Panc1 (cell line): Measurements from ENCODE around the gene LIMCH1. TPM values are rescaled to one million over a fixed set of nuclear protein-coding genes. Genes with fewer than 3 reads are reported as not detected.

ENCODE experiments used
- ATAC-seq: fragments of 200-7000 bp; cut with Tn5 transposase; 2 replicates; pipeline ENCODE4 v1.9.1; 2020; ENCODE audit warnings: mild to moderate bottlenecking, moderate library complexity
- BruUV-seq: library from RNA; stranded (reverse); fragments of 400-500 nt; replicated peaks from 2 replicates; lab custom pipeline; 2021; lab: Mats Ljungman, UMichigan
- CTCF ChIA-PET: fragments of 300-600 bp; sonication (Branson Sonifier 250); formaldehyde crosslinking; loops from one replicate; lab custom pipeline; 2022; ENCODE audit warnings: antibody characterized with exemption; lab: Charles Lee
- POLR2A ChIA-PET: fragments of 300-600 bp; sonication (Branson Sonifier 250); formaldehyde crosslinking; loops from one replicate; lab custom pipeline; 2022; ENCODE audit warnings: antibody characterized with exemption; lab: Charles Lee
- DNase-seq: peaks from one replicate; pipeline ENCODE4 v3.0.0-alpha.2; 2010; ENCODE audit warnings: low read depth, low spot score
- H3K27ac ChIP-seq: 2 replicates; pipeline ENCODE4 v1.5.1; 2011; ENCODE audit warnings: mild to moderate bottlenecking, low read length, inconsistent platforms
- H3K27me3 ChIP-seq: fragments of 200-500 bp; sonication (Bioruptor generic); 2 replicates; pipeline ENCODE4 v1.6.0; 2014; ENCODE audit warnings: low read length, inconsistent platforms; ENCODE audit not compliant: control insufficient read depth, insufficient read depth
- H3K36me3 ChIP-seq: fragments of 200-500 bp; sonication (Bioruptor generic); 2 replicates; pipeline ENCODE4 v1.5.1; 2014; ENCODE audit warnings: inconsistent platforms, mild to moderate bottlenecking, low read length, moderate library complexity; ENCODE audit not compliant: control insufficient read depth, insufficient read depth
- H3K4me1 ChIP-seq: 2 replicates; pipeline ENCODE4 v1.5.1; 2011; ENCODE audit warnings: inconsistent platforms, mild to moderate bottlenecking, low read length, moderate library complexity; ENCODE audit not compliant: control insufficient read depth, insufficient read depth
- H3K4me3 ChIP-seq, 2 experiments: 2 replicates each; pipeline ENCODE4 v1.5.1; 2011 to 2012; ENCODE audit warnings: low read depth in 2 of 2, low read length in 2 of 2, mild to moderate bottlenecking in 2 of 2, inconsistent platforms in 1 of 2, moderate library complexity in 1 of 2
- H3K9me3 ChIP-seq: fragments of 200-500 bp; sonication (Bioruptor generic); 2 replicates; pipeline ENCODE4 v1.5.1; 2014; ENCODE audit warnings: low read depth, mild to moderate bottlenecking, inconsistent platforms, low read length, moderate library complexity; ENCODE audit not compliant: control insufficient read depth, insufficient read depth
- CTCF ChIP-seq: fragments of 450-650 bp; IDR thresholded peaks from 2 replicates; pipeline ENCODE4 v1.5.1; 2017; ENCODE audit warnings: mild to moderate bottlenecking
- POLR2AphosphoS5 ChIP-seq: IDR thresholded peaks from 2 replicates; pipeline ENCODE4 v1.6.1; 2012; ENCODE audit warnings: mild to moderate bottlenecking, low read depth, low read length, moderate library complexity
- SIN3A ChIP-seq: IDR thresholded peaks from 2 replicates; pipeline ENCODE4 v1.6.1; 2012; ENCODE audit warnings: low read depth, mild to moderate bottlenecking, low read length, moderate library complexity, borderline replicate concordance; ENCODE audit not compliant: insufficient read depth
- TCF7L2 ChIP-seq: IDR thresholded peaks from 2 replicates; pipeline ENCODE4 v1.6.1; 2011; ENCODE audit warnings: mild to moderate bottlenecking, low read depth, low read length, inconsistent platforms
- in situ Hi-C: cut with HindIII; loops from 2 replicates; pipeline ENCODE4 v1.10.0; 2016; ENCODE audit warnings: low sequenced_read_pairs, low pct_unique_long_range_greater_than_20kb
- intact Hi-C: fragments of 100-400 bp; cut with micrococcal nuclease; formaldehyde crosslinking; loops from one replicate; pipeline ENCODE4 v1.10.0; 2022; ENCODE audit not compliant: unreplicated experiment
- total RNA-seq: library from RNA; stranded (reverse); gene quantifications from one replicate; pipeline ENCODE4 v1.2.1, GENCODE V29; 2021; ENCODE audit not compliant: unreplicated experiment
- TF ChIP-seq, protein P1 (sequence below), 2 experiments: IDR thresholded peaks; 2 replicates each; pipeline ENCODE4 v1.6.1; 2011 to 2012; ENCODE audit warnings: low read depth in 2 of 2, control low read depth in 1 of 2, low read length in 1 of 2, mild to moderate bottlenecking in 1 of 2, moderate library complexity in 1 of 2; ENCODE audit not compliant: insufficient read depth in 1 of 2

The LIMCH1 gene
- total RNA-seq, 1 experiment from 2014 or later = 3.3 TPM

DNA sequence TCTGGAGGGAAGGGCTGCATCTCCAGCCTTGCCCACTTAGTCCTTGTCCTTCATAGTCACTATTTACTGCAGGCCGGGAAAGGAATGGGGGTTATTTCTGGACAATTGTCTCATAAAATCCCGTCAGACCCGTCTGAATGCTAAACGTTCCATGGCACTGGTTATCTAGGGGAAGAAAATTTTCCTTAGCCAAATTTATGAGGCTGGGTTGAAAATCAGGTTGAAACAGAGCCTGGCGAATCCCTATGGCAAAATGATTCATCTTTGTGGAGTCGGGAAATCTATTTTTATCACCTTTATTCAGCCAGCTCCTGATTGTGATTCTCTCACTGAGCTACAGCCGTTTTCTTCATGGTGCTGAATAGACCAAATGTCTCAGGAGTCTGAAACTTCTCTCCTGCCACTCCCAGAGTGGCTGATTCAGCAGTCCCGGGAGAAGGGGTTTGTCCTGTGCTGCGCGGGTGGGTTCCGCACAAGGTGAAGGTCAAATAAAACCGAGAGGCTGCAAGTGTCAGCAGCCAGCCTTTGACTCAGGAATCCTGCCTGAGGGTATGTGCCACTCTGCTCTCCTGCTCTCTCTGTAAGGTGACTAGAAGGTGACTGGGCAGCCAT lies 1.0 kb downstream of the LIMCH1 start:
- BruUV-seq = no TSS peak
- intact Hi-C loops = no loop called here
- no peaks in the 10 kb centered on the region for H3K4me1 ChIP-seq
- ChIA-PET CTCF (no interaction called here), POLR2A (no interaction called here)
- H3K27me3 ChIP-seq = no peaks in the 10 kb centered on the region; the same call in 1 of the 2 replicates
- DNase-seq (no peak), ATAC-seq (no peak)
- H3K4me3 ChIP-seq = no peak overlapping the region
- no peak for TF ChIP-seq SIN3A
- TF ChIP-seq, protein P1, sequence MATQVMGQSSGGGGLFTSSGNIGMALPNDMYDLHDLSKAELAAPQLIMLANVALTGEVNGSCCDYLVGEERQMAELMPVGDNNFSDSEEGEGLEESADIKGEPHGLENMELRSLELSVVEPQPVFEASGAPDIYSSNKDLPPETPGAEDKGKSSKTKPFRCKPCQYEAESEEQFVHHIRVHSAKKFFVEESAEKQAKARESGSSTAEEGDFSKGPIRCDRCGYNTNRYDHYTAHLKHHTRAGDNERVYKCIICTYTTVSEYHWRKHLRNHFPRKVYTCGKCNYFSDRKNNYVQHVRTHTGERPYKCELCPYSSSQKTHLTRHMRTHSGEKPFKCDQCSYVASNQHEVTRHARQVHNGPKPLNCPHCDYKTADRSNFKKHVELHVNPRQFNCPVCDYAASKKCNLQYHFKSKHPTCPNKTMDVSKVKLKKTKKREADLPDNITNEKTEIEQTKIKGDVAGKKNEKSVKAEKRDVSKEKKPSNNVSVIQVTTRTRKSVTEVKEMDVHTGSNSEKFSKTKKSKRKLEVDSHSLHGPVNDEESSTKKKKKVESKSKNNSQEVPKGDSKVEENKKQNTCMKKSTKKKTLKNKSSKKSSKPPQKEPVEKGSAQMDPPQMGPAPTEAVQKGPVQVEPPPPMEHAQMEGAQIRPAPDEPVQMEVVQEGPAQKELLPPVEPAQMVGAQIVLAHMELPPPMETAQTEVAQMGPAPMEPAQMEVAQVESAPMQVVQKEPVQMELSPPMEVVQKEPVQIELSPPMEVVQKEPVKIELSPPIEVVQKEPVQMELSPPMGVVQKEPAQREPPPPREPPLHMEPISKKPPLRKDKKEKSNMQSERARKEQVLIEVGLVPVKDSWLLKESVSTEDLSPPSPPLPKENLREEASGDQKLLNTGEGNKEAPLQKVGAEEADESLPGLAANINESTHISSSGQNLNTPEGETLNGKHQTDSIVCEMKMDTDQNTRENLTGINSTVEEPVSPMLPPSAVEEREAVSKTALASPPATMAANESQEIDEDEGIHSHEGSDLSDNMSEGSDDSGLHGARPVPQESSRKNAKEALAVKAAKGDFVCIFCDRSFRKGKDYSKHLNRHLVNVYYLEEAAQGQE (IDR thresholded peaks at IDR 0.05; ENCODE audit: insufficient read depth in 1 of 2, low read depth in 2 of 2, low read length in 1 of 2) = no peak
- no peak for TF ChIP-seq POLR2AphosphoS5
- TF ChIP-seq TCF7L2 = no peak
- TF ChIP-seq CTCF = no peak
- H3K36me3 ChIP-seq = no peaks in the 10 kb centered on the region
- in situ Hi-C loops = no loop called here
- H3K27ac ChIP-seq = no peak overlapping the region
- no peaks in the 10 kb centered on the region for H3K9me3 ChIP-seq

GRCh38 chr4:41539711-41540110 lies 1.8 kb downstream of the LIMCH1 start:
- CTCF ChIA-PET = no interaction called here
- Histone ChIP-seq H3K9me3 (no peaks in the 10 kb centered on the region), H3K36me3 (no peaks in the 10 kb centered on the region), H3K4me1 (no peaks in the 10 kb centered on the region), H3K4me3 (no peak overlapping the region), H3K27me3 (no peaks in the 10 kb centered on the region; the same call in 1 of the 2 replicates), H3K27ac (no peak overlapping the region)
- BruUV-seq = no TSS peak
- POLR2A ChIA-PET = no interaction called here
- intact Hi-C loops (no loop called here), in situ Hi-C loops (no loop called here)
- ATAC-seq (no peak), DNase-seq (no peak)
- TF ChIP-seq SIN3A (no peak), TCF7L2 (no peak), POLR2AphosphoS5 (no peak), CTCF (no peak)
- TF ChIP-seq, protein P1 (IDR thresholded peaks at IDR 0.05; ENCODE audit: insufficient read depth in 1 of 2, low read depth in 2 of 2, low read length in 1 of 2) = no peak
